SIG-M5 treated with dmso at 0.1 percent for 504 hours (cell line): ENCODE measurements around the gene PHLDB1.
"Not testable (repeated sequence)": the region's sequence is repeated elsewhere in the genome, so short reads cannot be mapped to it uniquely, and the experiment has no call there.

Experiments
- DNase-seq: peaks from one replicate; lab custom pipeline; 2025; ENCODE audit not compliant: unreplicated experiment; lab: John Stamatoyannopoulos, UW

PHLDB1 gene

GRCh38 chr11:118682939-118683338, 75.5 kb downstream of the PHLDB1 start:
- DNase-seq = not testable (repeated sequence)

- no peak for DNase-seq
Observed at GRCh38 chr11:118684187-118684586, 76.8 kb downstream of the PHLDB1 start.

- no peak for DNase-seq
Observed at GRCh38 chr11:118687906-118688305, 80.5 kb downstream of the PHLDB1 start.

- DNase-seq = not testable (repeated sequence)
Observed at GRCh38 chr11:118688339-118688738, 80.9 kb downstream of the PHLDB1 start.

GRCh38 chr11:118688851-118689502, 81.6 kb downstream of the PHLDB1 start:
- DNase-seq = no peak

- DNase-seq = no peak
Observed at GRCh38 chr11:118689503-118689851, 82.1 kb downstream of the PHLDB1 start.

GRCh38 chr11:118689852-118690552, 82.6 kb downstream of the PHLDB1 start:
- peak; percentile 81 for DNase-seq

- DNase-seq = no peak
Observed at GRCh38 chr11:118690553-118691304, 83.3 kb downstream of the PHLDB1 start.

- DNase-seq = no peak
Observed at GRCh38 chr11:118691926-118692830, 84.8 kb downstream of the PHLDB1 start.

- no peak for DNase-seq
Observed at GRCh38 chr11:118694185-118694584, 86.8 kb downstream of the PHLDB1 start.

GRCh38 chr11:118694771-118695170, 87.4 kb downstream of the PHLDB1 start:
- no peak for DNase-seq

GRCh38 chr11:118696673-118697226, 89.3 kb downstream of the PHLDB1 start:
- DNase-seq = no peak

- no peak for DNase-seq
Observed at GRCh38 chr11:118697346-118697745, 89.9 kb downstream of the PHLDB1 start.

- no peak for DNase-seq
Observed at GRCh38 chr11:118699506-118700220, 92.2 kb downstream of the PHLDB1 start.

- DNase-seq = peak; percentile 4
Observed at GRCh38 chr11:118703563-118704106, 96.2 kb downstream of the PHLDB1 start.

GRCh38 chr11:118705111-118705741, 97.8 kb downstream of the PHLDB1 start:
- peak; percentile 14 for DNase-seq

GRCh38 chr11:118705791-118706545, 98.6 kb downstream of the PHLDB1 start:
- no peak for DNase-seq

- DNase-seq = no peak
Observed at GRCh38 chr11:118706546-118706825, 99.1 kb downstream of the PHLDB1 start.
